ENCODE measurements around the gene MVD.

MVD gene

DNA sequence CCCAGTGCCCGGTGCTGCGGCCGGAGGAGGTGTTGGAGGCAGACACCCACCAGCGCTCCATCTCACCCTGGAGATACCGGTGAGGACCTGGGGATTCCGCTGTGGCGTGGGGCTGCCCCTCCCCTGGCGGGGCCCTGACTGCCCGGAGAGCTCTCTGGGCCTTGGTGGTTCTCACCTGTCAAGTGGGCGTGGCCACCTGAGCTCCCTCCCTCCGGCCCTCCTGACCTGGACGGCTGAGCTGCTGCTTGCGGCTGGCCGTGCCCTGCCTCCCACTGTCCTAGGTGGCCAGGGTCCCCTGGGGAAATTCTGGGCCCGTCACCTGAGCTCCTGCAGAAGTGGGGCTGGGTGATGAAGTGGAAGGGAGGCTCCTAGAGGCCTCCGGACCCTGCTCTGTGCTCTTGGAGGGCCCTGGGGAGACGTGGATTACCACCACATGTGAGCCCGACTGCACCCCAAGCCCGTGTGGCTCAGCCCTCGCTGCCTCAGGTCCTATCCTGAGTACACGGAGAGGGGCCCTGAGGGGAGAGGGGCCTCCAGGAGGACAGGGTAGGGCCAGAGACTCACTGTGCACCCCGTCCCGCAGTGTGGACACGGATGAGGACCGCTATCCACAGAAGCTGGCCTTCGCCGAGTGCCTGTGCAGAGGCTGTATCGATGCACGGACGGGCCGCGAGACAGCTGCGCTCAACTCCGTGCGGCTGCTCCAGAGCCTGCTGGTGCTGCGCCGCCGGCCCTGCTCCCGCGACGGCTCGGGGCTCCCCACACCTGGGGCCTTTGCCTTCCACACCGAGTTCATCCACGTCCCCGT is 23.5 kb downstream of the MVD start:
- H3K9me3 ChIP-seq (ENCODE audit: control insufficient read depth, insufficient read depth, low read length): no peaks in the 10 kb centered on the region
- H3K27me3 ChIP-seq (ENCODE audit: control insufficient read depth, insufficient read depth, low read length): no peaks in the 10 kb centered on the region
- H3K9ac ChIP-seq (ENCODE audit: low read depth, low read length): no peak overlapping the region
- H3K4me1 ChIP-seq (ENCODE audit: control insufficient read depth, insufficient read depth, low read length): peaks cover 4% of the 10 kb centered on the region
- peaks cover 7% of the 10 kb centered on the region for H3K36me3 ChIP-seq (ENCODE audit: control insufficient read depth, insufficient read depth, low read length)
- no peak overlapping the region for H3K4me3 ChIP-seq (ENCODE audit: low read depth, low read length)

DNA sequence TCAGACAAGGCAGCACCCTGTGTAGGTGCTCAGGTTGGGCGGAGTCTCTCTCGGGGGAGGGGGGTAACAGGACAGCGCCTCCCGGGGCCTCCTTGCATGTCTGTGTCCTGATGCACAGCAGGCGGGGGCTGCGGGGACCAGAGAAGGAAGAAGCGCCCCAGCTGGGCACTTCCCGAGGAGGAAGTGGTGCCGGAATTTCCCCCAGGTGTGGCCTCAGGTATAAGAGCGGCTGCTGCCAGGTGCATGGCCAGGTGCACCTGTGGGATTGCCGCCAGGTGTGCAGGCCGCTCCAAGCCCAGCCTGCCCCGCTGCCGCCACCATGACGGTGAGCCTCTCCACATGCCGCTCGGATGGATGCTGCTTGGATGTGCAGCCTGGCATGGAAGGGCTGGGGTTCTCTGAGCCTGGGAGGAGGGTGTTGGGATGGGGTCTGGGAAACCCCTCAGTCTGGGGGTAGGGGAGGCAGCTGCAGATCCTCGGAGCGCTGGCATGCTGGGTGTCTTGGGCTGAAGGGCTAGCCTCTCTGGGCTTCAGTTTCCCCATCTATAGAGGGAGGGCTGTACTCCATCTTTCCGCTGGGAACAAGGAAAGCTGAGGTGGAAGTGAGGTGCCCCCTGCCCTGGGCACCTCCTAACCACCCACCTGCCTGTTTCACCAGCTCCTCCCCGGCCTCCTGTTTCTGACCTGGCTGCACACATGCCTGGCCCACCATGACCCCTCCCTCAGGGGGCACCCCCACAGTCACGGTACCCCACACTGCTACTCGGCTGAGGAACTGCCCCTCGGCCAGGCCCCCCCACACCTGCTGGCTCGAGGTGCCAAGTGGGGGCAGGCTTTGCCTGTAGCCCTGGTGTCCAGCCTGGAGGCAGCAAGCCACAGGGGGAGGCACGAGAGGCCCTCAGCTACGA is 24.3 kb downstream of the MVD start, which contains the start of gene IL17C:
TSS of gene IL17C (plus strand) at position 250 of the 908 bp plus-strand sequence. CDS start at position 320, 70 bp downstream.
- H3K4me3 ChIP-seq (ENCODE audit: low read depth, low read length): no peak within 1 kb of the TSS

GRCh38 chr16:88636488-88637265 is 26.2 kb downstream of the MVD start:
- Histone ChIP-seq H3K36me3 (ENCODE audit: control insufficient read depth, insufficient read depth, low read length) (peaks cover 5% of the 10 kb centered on the region), H3K27me3 (ENCODE audit: control insufficient read depth, insufficient read depth, low read length) (no peaks in the 10 kb centered on the region), H3K9ac (ENCODE audit: low read depth, low read length) (no peak overlapping the region), H3K9me3 (ENCODE audit: control insufficient read depth, insufficient read depth, low read length) (no peaks in the 10 kb centered on the region), H3K4me1 (ENCODE audit: control insufficient read depth, insufficient read depth, low read length) (peaks cover 4% of the 10 kb centered on the region), H3K4me3 (ENCODE audit: low read depth, low read length) (no peak overlapping the region)

More for the DNA sequence above, 24.3 kb downstream of the MVD start, which contains the start of gene IL17C:
- Histone ChIP-seq H3K36me3 (ENCODE audit: control insufficient read depth, insufficient read depth, low read length) (peaks cover 7% of the 10 kb centered on the region), H3K9ac (ENCODE audit: low read depth, low read length) (no peak within 1 kb of the TSS), H3K4me1 (ENCODE audit: control insufficient read depth, insufficient read depth, low read length) (peaks cover 4% of the 10 kb centered on the region), H3K27me3 (ENCODE audit: control insufficient read depth, insufficient read depth, low read length) (no peaks in the 10 kb centered on the region), H3K9me3 (ENCODE audit: control insufficient read depth, insufficient read depth, low read length) (no peaks in the 10 kb centered on the region)

- peaks cover 4% of the 10 kb centered on the region for H3K4me1 ChIP-seq (ENCODE audit: control insufficient read depth, insufficient read depth, low read length)
- H3K9me3 ChIP-seq (ENCODE audit: control insufficient read depth, insufficient read depth, low read length): no peaks in the 10 kb centered on the region
- no peaks in the 10 kb centered on the region for H3K27me3 ChIP-seq (ENCODE audit: control insufficient read depth, insufficient read depth, low read length)
- H3K36me3 ChIP-seq (ENCODE audit: control insufficient read depth, insufficient read depth, low read length): peaks cover 8% of the 10 kb centered on the region
- H3K4me3 ChIP-seq (ENCODE audit: low read depth, low read length): no peak overlapping the region
- no peak overlapping the region for H3K9ac ChIP-seq (ENCODE audit: low read depth, low read length)
Measured at GRCh38 chr16:88635671-88636319, 27.1 kb downstream of the MVD start.

DNA sequence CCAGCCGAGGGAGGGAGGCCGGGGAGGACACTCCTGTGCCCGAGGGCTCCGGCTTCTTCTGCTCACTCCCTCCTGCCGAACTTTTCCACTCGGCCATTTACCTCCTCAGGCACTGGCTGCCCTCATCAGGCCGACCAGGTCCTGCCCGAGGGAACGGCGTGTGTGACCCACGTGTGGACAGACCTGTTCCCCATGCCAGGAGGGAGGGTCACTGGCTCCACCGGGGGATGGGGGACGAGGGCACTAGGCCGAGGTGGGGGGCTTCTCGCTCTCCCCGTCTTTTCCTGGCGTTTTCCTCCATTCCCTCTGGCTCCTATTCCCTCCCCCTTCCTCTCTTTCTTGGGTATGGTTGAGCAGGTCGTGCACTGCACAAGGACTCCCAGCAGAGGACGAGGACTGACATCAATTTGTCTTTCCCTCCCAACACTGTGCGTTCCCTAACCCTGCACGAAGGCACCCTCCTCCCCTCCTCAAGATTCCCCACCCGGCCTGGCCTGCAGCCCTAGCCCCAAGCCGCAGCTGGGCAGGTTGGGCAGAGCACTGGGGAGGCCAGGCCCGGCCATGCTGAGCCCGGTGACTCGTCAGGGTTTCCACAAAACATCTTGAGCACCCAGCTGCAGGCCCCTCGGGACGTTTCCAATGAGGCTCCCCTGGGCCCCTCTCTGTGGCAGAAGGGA is 27.8 kb downstream of the MVD start:
- Histone ChIP-seq H3K9me3 (ENCODE audit: control insufficient read depth, insufficient read depth, low read length) (no peaks in the 10 kb centered on the region), H3K27me3 (ENCODE audit: control insufficient read depth, insufficient read depth, low read length) (no peaks in the 10 kb centered on the region), H3K36me3 (ENCODE audit: control insufficient read depth, insufficient read depth, low read length) (peaks cover 11% of the 10 kb centered on the region), H3K9ac (ENCODE audit: low read depth, low read length) (no peak overlapping the region), H3K4me3 (ENCODE audit: low read depth, low read length) (peak overlapping the region; percentile 69), H3K4me1 (ENCODE audit: control insufficient read depth, insufficient read depth, low read length) (peaks cover 4% of the 10 kb centered on the region)

DNA sequence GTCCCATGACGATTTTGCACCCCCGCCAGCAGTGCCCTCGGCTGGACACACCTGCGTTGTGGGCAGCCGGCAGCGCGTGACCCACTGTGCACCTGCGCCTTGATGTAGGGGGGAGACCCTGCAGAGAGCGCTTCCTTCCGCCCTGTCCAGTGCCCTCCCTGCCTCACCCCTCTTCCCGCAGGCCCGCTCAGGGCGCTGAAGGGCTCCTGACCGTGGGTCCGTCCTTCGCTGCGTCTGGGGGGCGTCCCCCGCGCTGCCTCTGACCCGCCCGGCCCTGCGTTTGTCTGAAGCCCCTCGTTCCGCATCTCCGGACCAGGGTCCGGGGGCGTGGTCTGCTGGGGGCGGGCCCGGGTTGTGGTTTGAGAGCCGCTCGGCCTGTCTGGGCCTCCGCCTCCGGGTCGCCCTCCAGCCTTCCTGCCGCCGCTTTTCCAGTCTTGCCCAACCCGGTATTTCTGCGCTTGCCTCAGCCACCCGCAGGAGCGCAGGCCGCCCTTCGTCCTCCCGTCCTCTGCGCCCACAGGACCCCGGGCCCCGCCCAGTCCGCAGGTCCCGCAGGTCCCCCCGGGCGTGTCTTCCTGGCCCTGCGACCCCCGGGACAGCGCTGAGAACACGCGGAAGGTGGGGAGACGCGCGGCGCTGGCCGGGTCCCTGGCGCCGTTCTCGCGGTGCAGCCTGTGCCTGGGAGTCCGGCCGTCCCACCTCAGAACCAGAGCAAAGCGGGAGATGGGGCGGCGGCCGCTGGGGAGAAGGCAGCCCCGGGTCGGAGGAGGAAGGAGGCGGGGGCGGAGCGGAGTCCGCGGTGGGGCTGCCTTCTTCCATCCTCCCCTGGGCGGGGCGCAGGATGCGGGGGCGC is 28.5 kb downstream of the MVD start:
- Histone ChIP-seq H3K9me3 (ENCODE audit: control insufficient read depth, insufficient read depth, low read length) (no peaks in the 10 kb centered on the region), H3K9ac (ENCODE audit: low read depth, low read length) (peak overlapping the region; percentile 54), H3K4me3 (ENCODE audit: low read depth, low read length) (peak overlapping the region; percentile 69), H3K36me3 (ENCODE audit: control insufficient read depth, insufficient read depth, low read length) (peaks cover 13% of the 10 kb centered on the region), H3K4me1 (ENCODE audit: control insufficient read depth, insufficient read depth, low read length) (peaks cover 4% of the 10 kb centered on the region), H3K27me3 (ENCODE audit: control insufficient read depth, insufficient read depth, low read length) (no peaks in the 10 kb centered on the region)

DNA sequence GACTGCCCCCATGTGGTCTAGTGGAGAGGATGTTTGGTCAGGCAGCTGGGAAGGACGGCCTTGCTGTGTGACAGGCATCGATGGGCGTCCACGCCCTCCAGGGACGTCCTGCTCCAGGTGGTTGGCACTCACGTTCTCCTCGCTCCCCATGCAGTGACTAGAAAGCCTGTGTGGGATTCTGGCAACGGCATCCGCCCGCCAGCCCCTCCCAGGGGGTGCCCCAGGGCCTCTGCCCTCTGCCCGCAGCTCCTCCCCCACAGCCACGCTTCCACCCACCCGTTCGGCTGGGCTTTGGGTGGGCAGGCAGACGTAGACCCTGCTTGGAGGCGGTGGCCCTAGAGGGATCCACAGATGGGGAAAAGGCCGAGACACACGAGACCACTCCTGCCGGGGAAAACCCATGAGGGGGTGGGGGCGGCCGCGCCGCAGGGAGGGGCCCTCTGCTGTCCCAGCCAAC is 29.2 kb downstream of the MVD start:
- Histone ChIP-seq H3K36me3 (ENCODE audit: control insufficient read depth, insufficient read depth, low read length) (peaks cover 13% of the 10 kb centered on the region), H3K4me3 (ENCODE audit: low read depth, low read length) (peak overlapping the region; percentile 69), H3K27me3 (ENCODE audit: control insufficient read depth, insufficient read depth, low read length) (no peaks in the 10 kb centered on the region), H3K4me1 (ENCODE audit: control insufficient read depth, insufficient read depth, low read length) (peaks cover 3% of the 10 kb centered on the region), H3K9ac (ENCODE audit: low read depth, low read length) (no peak overlapping the region), H3K9me3 (ENCODE audit: control insufficient read depth, insufficient read depth, low read length) (no peaks in the 10 kb centered on the region)

DNA sequence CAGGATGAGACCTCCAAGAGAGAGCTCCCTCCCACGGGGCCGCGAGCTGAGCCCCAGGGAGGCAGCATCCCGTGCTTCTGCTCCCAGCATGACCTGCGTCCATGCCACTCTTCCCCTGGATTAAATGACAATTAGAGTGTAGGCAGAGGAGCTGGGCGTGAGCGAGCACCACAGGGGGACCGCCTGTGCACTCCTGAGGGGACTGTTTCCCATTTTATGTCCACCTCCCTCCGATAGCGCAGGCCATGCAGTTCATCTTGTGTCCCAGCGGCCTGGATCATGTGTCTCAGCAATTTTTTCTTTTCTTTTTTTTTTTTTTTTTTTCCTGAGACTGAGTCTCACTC is 30.3 kb downstream of the MVD start:
- H3K36me3 ChIP-seq (ENCODE audit: control insufficient read depth, insufficient read depth, low read length): peaks cover 20% of the 10 kb centered on the region
- no peak overlapping the region for H3K4me3 ChIP-seq (ENCODE audit: low read depth, low read length)
- no peaks in the 10 kb centered on the region for H3K4me1 ChIP-seq (ENCODE audit: control insufficient read depth, insufficient read depth, low read length)
- H3K9ac ChIP-seq (ENCODE audit: low read depth, low read length): no peak overlapping the region
- no peaks in the 10 kb centered on the region for H3K9me3 ChIP-seq (ENCODE audit: control insufficient read depth, insufficient read depth, low read length)
- no peaks in the 10 kb centered on the region for H3K27me3 ChIP-seq (ENCODE audit: control insufficient read depth, insufficient read depth, low read length)

DNA sequence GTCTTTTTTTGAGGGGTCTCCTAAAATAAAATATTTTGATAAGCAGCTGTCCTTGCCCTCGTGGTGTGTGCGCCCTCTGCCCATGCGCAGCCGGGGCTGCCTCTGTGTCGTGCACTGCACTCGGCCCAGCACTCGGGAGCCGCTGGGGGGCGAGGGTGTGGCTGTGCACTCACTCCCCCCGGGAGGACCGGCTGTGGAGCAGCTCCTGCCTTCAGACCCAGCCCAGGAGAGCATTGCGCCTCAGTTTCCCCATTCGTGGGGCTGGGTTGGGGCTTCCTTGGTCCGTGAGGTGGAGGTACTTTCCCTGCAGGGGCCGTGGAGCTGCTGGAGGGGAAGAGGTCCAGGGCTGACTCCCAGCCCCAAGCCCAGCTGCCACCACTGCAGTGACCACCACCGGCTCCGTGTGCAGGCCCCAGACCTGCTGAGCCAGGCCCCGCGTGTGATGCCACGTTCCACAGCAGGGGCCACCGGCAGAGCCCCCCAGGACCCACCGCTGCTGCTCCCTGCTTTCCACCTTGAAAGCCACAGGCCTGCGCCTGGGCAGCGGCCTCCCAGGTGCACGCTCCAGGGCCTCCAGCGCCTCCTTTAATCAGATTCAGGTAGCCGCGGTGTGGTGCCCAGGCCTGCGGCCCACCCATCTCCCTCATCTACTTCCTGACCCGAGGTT is 30.8 kb downstream of the MVD start:
- no peaks in the 10 kb centered on the region for H3K4me1 ChIP-seq (ENCODE audit: control insufficient read depth, insufficient read depth, low read length)
- H3K9ac ChIP-seq (ENCODE audit: low read depth, low read length): no peak overlapping the region
- no peaks in the 10 kb centered on the region for H3K9me3 ChIP-seq (ENCODE audit: control insufficient read depth, insufficient read depth, low read length)
- H3K4me3 ChIP-seq (ENCODE audit: low read depth, low read length): no peak overlapping the region
- H3K36me3 ChIP-seq (ENCODE audit: control insufficient read depth, insufficient read depth, low read length): peaks cover 25% of the 10 kb centered on the region
- no peaks in the 10 kb centered on the region for H3K27me3 ChIP-seq (ENCODE audit: control insufficient read depth, insufficient read depth, low read length)

- no peaks in the 10 kb centered on the region for H3K27me3 ChIP-seq (ENCODE audit: control insufficient read depth, insufficient read depth, low read length)
- H3K4me3 ChIP-seq (ENCODE audit: low read depth, low read length): no peak overlapping the region
- no peaks in the 10 kb centered on the region for H3K4me1 ChIP-seq (ENCODE audit: control insufficient read depth, insufficient read depth, low read length)
- H3K9me3 ChIP-seq (ENCODE audit: control insufficient read depth, insufficient read depth, low read length): no peaks in the 10 kb centered on the region
- H3K36me3 ChIP-seq (ENCODE audit: control insufficient read depth, insufficient read depth, low read length): peaks cover 25% of the 10 kb centered on the region
- no peak overlapping the region for H3K9ac ChIP-seq (ENCODE audit: low read depth, low read length)
Measured at GRCh38 chr16:88631384-88631783, 31.5 kb downstream of the MVD start.
